HTERT RPE-1 (cell line): ENCODE measurements around the gene SLC13A3.

ENCODE experiments used
- in situ Hi-C: fragments of 300-500 bp; cut with MboI; formaldehyde crosslinking; loops from 4 replicates; pipeline ENCODE4 v1.14.3; 2020; ENCODE audit warnings: low sequenced_read_pairs

Gene SLC13A3

GRCh38 chr20:46638134-46638897 is 12.9 kb downstream of the SLC13A3 start:
- in situ Hi-C loops = no loop called here

- in situ Hi-C loops = no loop called here
These were observed 13.7 kb downstream of the SLC13A3 start for GRCh38 chr20:46637427-46638133.

- in situ Hi-C loops = no loop called here
These were observed 14.2 kb downstream of the SLC13A3 start for GRCh38 chr20:46637020-46637419.

GRCh38 chr20:46636514-46636913 is 14.7 kb downstream of the SLC13A3 start:
- in situ Hi-C loops = no loop called here

GRCh38 chr20:46635514-46636136 is 15.6 kb downstream of the SLC13A3 start:
- in situ Hi-C loops = no loop called here

GRCh38 chr20:46634528-46634927 is 16.7 kb downstream of the SLC13A3 start:
- in situ Hi-C loops = no loop called here

- in situ Hi-C loops = no loop called here
These were observed 19.3 kb downstream of the SLC13A3 start for GRCh38 chr20:46631874-46632446.

- in situ Hi-C loops = no loop called here
These were observed 19.9 kb downstream of the SLC13A3 start for GRCh38 chr20:46631212-46631869.

- in situ Hi-C loops = no loop called here
These were observed 21.0 kb downstream of the SLC13A3 start for GRCh38 chr20:46630306-46630705.

GRCh38 chr20:46629341-46629740 is 21.9 kb downstream of the SLC13A3 start:
- in situ Hi-C loops = no loop called here

GRCh38 chr20:46627234-46627633 is 24.0 kb downstream of the SLC13A3 start:
- in situ Hi-C loops = no loop called here

- in situ Hi-C loops = no loop called here
These were observed 24.5 kb downstream of the SLC13A3 start for GRCh38 chr20:46626758-46627157.

GRCh38 chr20:46625875-46626373 is 25.3 kb downstream of the SLC13A3 start:
- in situ Hi-C loops = no loop called here

GRCh38 chr20:46624946-46625345 is 26.3 kb downstream of the SLC13A3 start:
- in situ Hi-C loops = no loop called here

- in situ Hi-C loops = no loop called here
These were observed 29.1 kb downstream of the SLC13A3 start for GRCh38 chr20:46622165-46622564.

GRCh38 chr20:46621492-46621891 is 29.8 kb downstream of the SLC13A3 start:
- in situ Hi-C loops = no loop called here

GRCh38 chr20:46619445-46619844 is 31.8 kb downstream of the SLC13A3 start:
- in situ Hi-C loops = no loop called here

- in situ Hi-C loops = no loop called here
These were observed 32.8 kb downstream of the SLC13A3 start for GRCh38 chr20:46618316-46619100.

GRCh38 chr20:46614503-46614902 is 36.8 kb downstream of the SLC13A3 start:
- in situ Hi-C loops = no loop called here

GRCh38 chr20:46610145-46610544 is 41.1 kb downstream of the SLC13A3 start:
- in situ Hi-C loops = no loop called here
